Ishikawa (cell line): ENCODE data around the gene CANT1.

Experiments
- CEBPB ChIP-seq: IDR thresholded peaks from 2 replicates; pipeline ENCODE4 v1.6.1; 2012
- CREB1 ChIP-seq: IDR thresholded peaks from 2 replicates; pipeline ENCODE4 v1.6.1; 2012; ENCODE audit warnings: low read depth
- EGR1 ChIP-seq: IDR thresholded peaks from 2 replicates; pipeline ENCODE4 v1.6.1; 2012
- EP300 ChIP-seq: IDR thresholded peaks from 2 replicates; pipeline ENCODE4 v1.6.1; 2012; ENCODE audit warnings: borderline replicate concordance
- FOXM1 ChIP-seq: IDR thresholded peaks from 2 replicates; pipeline ENCODE4 v1.6.1; 2012; ENCODE audit warnings: low read depth, borderline replicate concordance
- NFIC ChIP-seq: IDR thresholded peaks from 2 replicates; pipeline ENCODE4 v1.6.1; 2012
- RAD21 ChIP-seq: IDR thresholded peaks from 2 replicates; pipeline ENCODE4 v1.6.1; 2012; ENCODE audit warnings: low read depth
- TAF1 ChIP-seq: IDR thresholded peaks from 2 replicates; pipeline ENCODE4 v1.6.1; 2012; ENCODE audit warnings: low read depth, mild to moderate bottlenecking
- TCF12 ChIP-seq: IDR thresholded peaks from 2 replicates; pipeline ENCODE4 v1.6.1; 2012; ENCODE audit warnings: low read depth
- TEAD4 ChIP-seq: IDR thresholded peaks from 2 replicates; pipeline ENCODE4 v1.6.1; 2012
- YY1 ChIP-seq: IDR thresholded peaks from 2 replicates; pipeline ENCODE4 v1.6.1; 2012; ENCODE audit warnings: low read depth
- ZBTB7A ChIP-seq: IDR thresholded peaks from 2 replicates; pipeline ENCODE4 v1.6.1; 2012; ENCODE audit warnings: low read depth
- TF ChIP-seq, protein P1 (sequence below): IDR thresholded peaks from 2 replicates; pipeline ENCODE4 v1.6.1; 2012
- TF ChIP-seq, protein P2 (sequence below): IDR thresholded peaks from 2 replicates; pipeline ENCODE4 v1.6.1; 2012
- TF ChIP-seq, protein P3 (sequence below): IDR thresholded peaks from 2 replicates; pipeline ENCODE4 v1.6.1; 2012; ENCODE audit warnings: low read depth, mild to moderate bottlenecking

The CANT1 gene

DNA sequence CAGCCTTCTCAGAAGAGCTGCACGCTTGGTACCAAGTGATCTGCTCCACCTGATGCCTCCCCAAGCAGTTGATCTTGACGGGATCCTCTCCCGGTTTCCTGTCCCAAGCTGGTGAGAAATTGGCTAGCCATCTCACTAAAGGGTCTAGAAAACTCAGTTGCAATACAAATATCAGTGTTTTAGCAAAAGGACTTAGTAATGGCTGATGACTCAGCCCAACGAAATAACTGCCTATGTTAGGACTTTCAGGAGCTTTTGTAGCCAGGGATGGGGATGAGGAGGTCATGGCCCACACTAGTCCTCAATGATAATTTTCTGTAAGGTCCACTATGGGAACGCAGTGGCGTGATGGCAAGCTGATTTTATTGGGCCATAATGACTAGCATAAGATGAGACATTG lies 41.7 kb upstream of the CANT1 start:
- no peak for TF ChIP-seq TEAD4
- no peak for TF ChIP-seq NFIC

DNA sequence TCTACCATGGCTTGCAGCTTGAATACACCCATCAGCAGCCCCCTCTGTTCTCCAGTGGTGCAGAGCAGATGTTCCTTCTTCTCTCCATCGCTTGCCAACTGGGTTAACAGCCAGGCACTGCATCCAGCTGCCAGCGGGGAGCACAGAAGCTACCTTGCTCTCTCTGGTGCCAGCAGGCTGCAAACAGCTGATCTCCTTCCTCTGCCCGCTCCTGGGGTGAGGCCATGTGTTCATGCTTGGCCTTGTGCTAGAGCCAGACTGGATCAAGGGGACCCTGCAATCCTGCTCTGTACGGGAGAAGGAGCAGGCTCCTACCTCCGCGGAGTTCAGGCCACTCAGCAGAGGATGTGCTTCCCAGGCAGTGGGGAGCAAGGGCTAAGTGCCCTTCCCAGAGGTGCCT lies 41.0 kb upstream of the CANT1 start:
- TF ChIP-seq TEAD4, result no peak
- no peak for TF ChIP-seq EP300
- no peak for TF ChIP-seq RAD21
- TF ChIP-seq, protein P1, sequence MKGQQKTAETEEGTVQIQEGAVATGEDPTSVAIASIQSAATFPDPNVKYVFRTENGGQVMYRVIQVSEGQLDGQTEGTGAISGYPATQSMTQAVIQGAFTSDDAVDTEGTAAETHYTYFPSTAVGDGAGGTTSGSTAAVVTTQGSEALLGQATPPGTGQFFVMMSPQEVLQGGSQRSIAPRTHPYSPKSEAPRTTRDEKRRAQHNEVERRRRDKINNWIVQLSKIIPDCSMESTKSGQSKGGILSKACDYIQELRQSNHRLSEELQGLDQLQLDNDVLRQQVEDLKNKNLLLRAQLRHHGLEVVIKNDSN, result no peak
- TF ChIP-seq TCF12, result no peak
- TF ChIP-seq CREB1, result no peak
- no peak for TF ChIP-seq TAF1
- TF ChIP-seq YY1, result no peak
- TF ChIP-seq ZBTB7A, result no peak
- TF ChIP-seq NFIC, result no peak
- TF ChIP-seq, protein P2, sequence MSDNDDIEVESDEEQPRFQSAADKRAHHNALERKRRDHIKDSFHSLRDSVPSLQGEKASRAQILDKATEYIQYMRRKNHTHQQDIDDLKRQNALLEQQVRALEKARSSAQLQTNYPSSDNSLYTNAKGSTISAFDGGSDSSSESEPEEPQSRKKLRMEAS, result no peak
- no peak for TF ChIP-seq FOXM1
- TF ChIP-seq CEBPB, result no peak
- TF ChIP-seq, protein P3, sequence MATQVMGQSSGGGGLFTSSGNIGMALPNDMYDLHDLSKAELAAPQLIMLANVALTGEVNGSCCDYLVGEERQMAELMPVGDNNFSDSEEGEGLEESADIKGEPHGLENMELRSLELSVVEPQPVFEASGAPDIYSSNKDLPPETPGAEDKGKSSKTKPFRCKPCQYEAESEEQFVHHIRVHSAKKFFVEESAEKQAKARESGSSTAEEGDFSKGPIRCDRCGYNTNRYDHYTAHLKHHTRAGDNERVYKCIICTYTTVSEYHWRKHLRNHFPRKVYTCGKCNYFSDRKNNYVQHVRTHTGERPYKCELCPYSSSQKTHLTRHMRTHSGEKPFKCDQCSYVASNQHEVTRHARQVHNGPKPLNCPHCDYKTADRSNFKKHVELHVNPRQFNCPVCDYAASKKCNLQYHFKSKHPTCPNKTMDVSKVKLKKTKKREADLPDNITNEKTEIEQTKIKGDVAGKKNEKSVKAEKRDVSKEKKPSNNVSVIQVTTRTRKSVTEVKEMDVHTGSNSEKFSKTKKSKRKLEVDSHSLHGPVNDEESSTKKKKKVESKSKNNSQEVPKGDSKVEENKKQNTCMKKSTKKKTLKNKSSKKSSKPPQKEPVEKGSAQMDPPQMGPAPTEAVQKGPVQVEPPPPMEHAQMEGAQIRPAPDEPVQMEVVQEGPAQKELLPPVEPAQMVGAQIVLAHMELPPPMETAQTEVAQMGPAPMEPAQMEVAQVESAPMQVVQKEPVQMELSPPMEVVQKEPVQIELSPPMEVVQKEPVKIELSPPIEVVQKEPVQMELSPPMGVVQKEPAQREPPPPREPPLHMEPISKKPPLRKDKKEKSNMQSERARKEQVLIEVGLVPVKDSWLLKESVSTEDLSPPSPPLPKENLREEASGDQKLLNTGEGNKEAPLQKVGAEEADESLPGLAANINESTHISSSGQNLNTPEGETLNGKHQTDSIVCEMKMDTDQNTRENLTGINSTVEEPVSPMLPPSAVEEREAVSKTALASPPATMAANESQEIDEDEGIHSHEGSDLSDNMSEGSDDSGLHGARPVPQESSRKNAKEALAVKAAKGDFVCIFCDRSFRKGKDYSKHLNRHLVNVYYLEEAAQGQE, result no peak
- TF ChIP-seq EGR1, result no peak

DNA sequence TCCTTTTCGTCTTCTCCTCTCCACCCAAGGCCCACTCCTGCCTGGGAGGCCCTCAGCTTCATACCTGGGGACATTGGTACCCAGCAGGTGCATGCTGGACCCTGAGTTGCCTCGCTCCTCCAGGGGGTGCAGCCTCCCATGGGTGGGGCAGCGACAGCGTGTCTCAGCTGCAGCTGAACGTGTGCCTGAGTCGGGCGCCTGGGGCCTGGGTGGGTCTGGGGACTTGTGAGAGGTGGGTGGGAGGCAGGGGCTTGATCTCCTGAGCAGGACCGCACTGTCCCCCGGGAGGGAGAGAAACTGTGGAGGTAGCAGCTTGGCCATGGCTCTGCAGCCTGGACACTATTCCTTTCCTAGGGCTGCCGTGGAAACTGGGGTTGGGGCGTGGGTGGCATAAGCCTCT lies 40.3 kb upstream of the CANT1 start:
- TF ChIP-seq NFIC, result no peak
- no peak for TF ChIP-seq TAF1
- TF ChIP-seq EGR1, result no peak
- no peak for TF ChIP-seq YY1
- no peak for TF ChIP-seq CREB1
- TF ChIP-seq FOXM1, result no peak
- no peak for TF ChIP-seq CEBPB
- no peak for TF ChIP-seq TCF12
- TF ChIP-seq, protein P1, result no peak

DNA sequence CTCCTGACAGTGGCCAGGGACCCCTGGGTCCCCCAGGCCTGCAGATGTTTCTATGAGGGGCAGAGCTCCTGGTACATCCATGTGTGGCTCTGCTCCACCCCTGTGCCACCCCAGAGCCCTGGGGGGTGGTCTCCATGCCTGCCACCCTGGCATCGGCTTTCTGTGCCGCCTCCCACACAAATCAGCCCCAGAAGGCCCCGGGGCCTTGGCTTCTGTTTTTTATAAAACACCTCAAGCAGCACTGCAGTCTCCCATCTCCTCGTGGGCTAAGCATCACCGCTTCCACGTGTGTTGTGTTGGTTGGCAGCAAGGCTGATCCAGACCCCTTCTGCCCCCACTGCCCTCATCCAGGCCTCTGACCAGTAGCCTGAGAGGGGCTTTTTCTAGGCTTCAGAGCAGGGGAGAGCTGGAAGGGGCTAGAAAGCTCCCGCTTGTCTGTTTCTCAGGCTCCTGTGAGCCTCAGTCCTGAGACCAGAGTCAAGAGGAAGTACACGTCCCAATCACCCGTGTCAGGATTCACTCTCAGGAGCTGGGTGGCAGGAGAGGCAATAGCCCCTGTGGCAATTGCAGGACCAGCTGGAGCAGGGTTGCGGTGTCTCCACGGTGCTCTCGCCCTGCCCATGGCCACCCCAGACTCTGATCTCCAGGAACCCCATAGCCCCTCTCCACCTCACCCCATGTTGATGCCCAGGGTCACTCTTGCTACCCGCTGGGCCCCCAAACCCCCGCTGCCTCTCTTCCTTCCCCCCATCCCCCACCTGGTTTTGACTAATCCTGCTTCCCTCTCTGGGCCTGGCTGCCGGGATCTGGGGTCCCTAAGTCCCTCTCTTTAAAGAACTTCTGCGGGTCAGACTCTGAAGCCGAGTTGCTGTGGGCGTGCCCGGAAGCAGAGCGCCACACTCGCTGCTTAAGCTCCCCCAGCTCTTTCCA lies 39.5 kb upstream of the CANT1 start:
- TF ChIP-seq, protein P3, result no peak
- TF ChIP-seq, protein P2, result no peak
- no peak for TF ChIP-seq CREB1
- TF ChIP-seq, protein P1, result no peak
- TF ChIP-seq RAD21, result no peak
- TF ChIP-seq FOXM1, result no peak
- TF ChIP-seq ZBTB7A, result no peak
- no peak for TF ChIP-seq NFIC

DNA sequence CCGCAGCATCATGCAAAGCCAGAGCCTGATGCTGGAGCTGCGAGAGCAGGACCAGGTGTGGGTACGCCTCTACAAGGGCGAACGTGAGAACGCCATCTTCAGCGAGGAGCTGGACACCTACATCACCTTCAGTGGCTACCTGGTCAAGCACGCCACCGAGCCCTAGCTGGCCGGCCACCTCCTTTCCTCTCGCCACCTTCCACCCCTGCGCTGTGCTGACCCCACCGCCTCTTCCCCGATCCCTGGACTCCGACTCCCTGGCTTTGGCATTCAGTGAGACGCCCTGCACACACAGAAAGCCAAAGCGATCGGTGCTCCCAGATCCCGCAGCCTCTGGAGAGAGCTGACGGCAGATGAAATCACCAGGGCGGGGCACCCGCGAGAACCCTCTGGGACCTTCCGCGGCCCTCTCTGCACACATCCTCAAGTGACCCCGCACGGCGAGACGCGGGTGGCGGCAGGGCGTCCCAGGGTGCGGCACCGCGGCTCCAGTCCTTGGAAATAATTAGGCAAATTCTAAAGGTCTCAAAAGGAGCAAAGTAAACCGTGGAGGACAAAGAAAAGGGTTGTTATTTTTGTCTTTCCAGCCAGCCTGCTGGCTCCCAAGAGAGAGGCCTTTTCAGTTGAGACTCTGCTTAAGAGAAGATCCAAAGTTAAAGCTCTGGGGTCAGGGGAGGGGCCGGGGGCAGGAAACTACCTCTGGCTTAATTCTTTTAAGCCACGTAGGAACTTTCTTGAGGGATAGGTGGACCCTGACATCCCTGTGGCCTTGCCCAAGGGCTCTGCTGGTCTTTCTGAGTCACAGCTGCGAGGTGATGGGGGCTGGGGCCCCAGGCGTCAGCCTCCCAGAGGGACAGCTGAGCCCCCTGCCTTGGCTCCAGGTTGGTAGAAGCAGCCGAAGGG lies 38.6 kb upstream of the CANT1 start:
- no peak for TF ChIP-seq FOXM1
- no peak for TF ChIP-seq RAD21
- no peak for TF ChIP-seq TAF1
- TF ChIP-seq CEBPB, result no peak
- no peak for TF ChIP-seq EGR1
